Measurements from ENCODE around the gene TSPAN12.

Gene TSPAN12

DNA sequence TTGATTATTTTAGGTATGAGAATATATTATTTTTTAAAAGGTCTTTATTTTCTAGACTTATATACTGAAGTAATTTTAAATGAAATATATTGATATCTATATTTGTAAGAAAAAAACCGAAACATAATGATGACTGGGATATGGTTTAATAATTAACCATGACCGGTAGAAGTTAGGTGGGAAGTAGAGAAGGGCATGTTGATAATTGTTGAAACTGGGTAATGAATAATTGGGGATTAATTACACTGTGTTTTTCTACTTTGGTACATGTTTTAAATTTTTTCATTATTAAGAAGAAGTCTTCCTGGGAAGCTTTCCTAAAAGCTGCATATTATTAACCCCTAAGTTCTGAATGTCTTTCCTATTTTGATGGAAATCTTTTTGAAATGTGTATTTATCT is 16.3 kb downstream of the TSPAN12 start:
- ChIA-PET POLR2A (no interaction called here), CTCF (interaction anchor here (0.7 to 1.5 kb wide), 2 partner anchors 147 to 240 kb away, joined by 3 to 5 read pairs; partner anchors contain the start of gene CPED1)
- TF ChIP-seq ZNF558 (tag by site-specific recombination; IDR thresholded peaks at IDR 0.05), result no peak
- no peak for TF ChIP-seq ZNF510 (tag by site-specific recombination; IDR thresholded peaks at IDR 0.05; ENCODE audit: insufficient replicate concordance)

DNA sequence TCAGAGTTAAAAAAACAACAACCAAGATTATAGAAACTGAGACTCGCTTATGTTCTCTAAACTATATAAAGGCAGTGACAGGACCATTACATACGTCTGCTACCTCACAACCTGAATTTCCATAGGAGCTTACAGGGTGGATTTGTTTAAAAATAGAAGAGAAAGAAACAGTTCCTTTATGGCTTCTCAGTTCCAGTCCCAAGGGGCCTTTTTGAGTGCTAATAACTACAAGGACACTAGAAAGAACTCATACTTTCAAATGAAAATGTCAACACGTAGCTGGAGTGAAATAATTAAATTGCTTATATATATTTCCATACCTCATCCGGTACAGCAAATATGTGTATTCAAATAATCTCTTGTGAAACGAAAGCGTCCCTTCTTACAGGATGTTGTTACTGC is 19.7 kb downstream of the TSPAN12 start:
- H3K9me3 ChIP-seq (ENCODE audit: control insufficient read depth, insufficient read depth, low read depth, low read length), result no peaks in the 10 kb centered on the region
- H3K27ac ChIP-seq (ENCODE audit: extremely low read depth, low read depth, low read length), result no peak overlapping the region
- H3K4me1 ChIP-seq (ENCODE audit: control insufficient read depth, insufficient read depth, low read length), result peaks cover 8% of the 10 kb centered on the region; the same call in 1 of the 2 replicates
- CTCF ChIA-PET, result interaction anchor here (0.6 to 1.0 kb wide), 2 partner anchors 21 to 77 kb away, joined by 3 read pairs; no protein-coding TSS in a partner anchor
- TF ChIP-seq WT1 (tag by site-specific recombination; IDR thresholded peaks at IDR 0.05), result peak; percentile 57
- no peak for TF ChIP-seq ZNF677 (tag by site-specific recombination; IDR thresholded peaks at IDR 0.05)
- TF ChIP-seq OSR2 (tag by site-specific recombination; IDR thresholded peaks at IDR 0.05), result peak; percentile 40; the same call in 1 of the 2 replicates
- TF ChIP-seq, protein P1, sequence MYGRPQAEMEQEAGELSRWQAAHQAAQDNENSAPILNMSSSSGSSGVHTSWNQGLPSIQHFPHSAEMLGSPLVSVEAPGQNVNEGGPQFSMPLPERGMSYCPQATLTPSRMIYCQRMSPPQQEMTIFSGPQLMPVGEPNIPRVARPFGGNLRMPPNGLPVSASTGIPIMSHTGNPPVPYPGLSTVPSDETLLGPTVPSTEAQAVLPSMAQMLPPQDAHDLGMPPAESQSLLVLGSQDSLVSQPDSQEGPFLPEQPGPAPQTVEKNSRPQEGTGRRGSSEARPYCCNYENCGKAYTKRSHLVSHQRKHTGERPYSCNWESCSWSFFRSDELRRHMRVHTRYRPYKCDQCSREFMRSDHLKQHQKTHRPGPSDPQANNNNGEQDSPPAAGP (tag by site-specific recombination; IDR thresholded peaks at IDR 0.05), result no peak
- no peak for TF ChIP-seq ZBTB21 (tag by site-specific recombination; IDR thresholded peaks at IDR 0.05)
- TF ChIP-seq, protein P2, sequence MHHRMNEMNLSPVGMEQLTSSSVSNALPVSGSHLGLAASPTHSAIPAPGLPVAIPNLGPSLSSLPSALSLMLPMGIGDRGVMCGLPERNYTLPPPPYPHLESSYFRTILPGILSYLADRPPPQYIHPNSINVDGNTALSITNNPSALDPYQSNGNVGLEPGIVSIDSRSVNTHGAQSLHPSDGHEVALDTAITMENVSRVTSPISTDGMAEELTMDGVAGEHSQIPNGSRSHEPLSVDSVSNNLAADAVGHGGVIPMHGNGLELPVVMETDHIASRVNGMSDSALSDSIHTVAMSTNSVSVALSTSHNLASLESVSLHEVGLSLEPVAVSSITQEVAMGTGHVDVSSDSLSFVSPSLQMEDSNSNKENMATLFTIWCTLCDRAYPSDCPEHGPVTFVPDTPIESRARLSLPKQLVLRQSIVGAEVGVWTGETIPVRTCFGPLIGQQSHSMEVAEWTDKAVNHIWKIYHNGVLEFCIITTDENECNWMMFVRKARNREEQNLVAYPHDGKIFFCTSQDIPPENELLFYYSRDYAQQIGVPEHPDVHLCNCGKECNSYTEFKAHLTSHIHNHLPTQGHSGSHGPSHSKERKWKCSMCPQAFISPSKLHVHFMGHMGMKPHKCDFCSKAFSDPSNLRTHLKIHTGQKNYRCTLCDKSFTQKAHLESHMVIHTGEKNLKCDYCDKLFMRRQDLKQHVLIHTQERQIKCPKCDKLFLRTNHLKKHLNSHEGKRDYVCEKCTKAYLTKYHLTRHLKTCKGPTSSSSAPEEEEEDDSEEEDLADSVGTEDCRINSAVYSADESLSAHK (tag by site-specific recombination; IDR thresholded peaks at IDR 0.05), result peak; percentile 46; the same call in 1 of the 2 replicates
- TF ChIP-seq, protein P3, sequence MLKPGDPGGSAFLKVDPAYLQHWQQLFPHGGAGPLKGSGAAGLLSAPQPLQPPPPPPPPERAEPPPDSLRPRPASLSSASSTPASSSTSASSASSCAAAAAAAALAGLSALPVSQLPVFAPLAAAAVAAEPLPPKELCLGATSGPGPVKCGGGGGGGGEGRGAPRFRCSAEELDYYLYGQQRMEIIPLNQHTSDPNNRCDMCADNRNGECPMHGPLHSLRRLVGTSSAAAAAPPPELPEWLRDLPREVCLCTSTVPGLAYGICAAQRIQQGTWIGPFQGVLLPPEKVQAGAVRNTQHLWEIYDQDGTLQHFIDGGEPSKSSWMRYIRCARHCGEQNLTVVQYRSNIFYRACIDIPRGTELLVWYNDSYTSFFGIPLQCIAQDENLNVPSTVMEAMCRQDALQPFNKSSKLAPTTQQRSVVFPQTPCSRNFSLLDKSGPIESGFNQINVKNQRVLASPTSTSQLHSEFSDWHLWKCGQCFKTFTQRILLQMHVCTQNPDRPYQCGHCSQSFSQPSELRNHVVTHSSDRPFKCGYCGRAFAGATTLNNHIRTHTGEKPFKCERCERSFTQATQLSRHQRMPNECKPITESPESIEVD (tag by site-specific recombination; IDR thresholded peaks at IDR 0.05), result peak; percentile 79
- TF ChIP-seq ZNF792 (tag by site-specific recombination; IDR thresholded peaks at IDR 0.05), result no peak
- no peak for TF ChIP-seq ZNF202 (tag by site-specific recombination; IDR thresholded peaks at IDR 0.05; ENCODE audit: borderline replicate concordance)
- peaks cover 3 to 13% of the 10 kb centered on the region in 2 experiments; a peak in 2 of 3 replicates for H3K36me3 ChIP-seq (ENCODE audit: control insufficient read depth in 2 of 2, insufficient read depth in 1 of 2, low read length in 2 of 2)
- POLR2A ChIA-PET, result no interaction called here
- H3K4me3 ChIP-seq (ENCODE audit: low read depth, low read length), result no peak overlapping the region

More for the DNA sequence above, 16.3 kb downstream of the TSPAN12 start:
- H3K4me1 ChIP-seq (ENCODE audit: control insufficient read depth, insufficient read depth, low read length), result peaks cover 4% of the 10 kb centered on the region; the same call in 1 of the 2 replicates
- no peak overlapping the region for H3K4me3 ChIP-seq (ENCODE audit: low read depth, low read length)
- no peaks in the 10 kb centered on the region for H3K9me3 ChIP-seq (ENCODE audit: control insufficient read depth, insufficient read depth, low read depth, low read length)
- peaks cover 7 to 11% of the 10 kb centered on the region in 2 experiments for H3K36me3 ChIP-seq (ENCODE audit: control insufficient read depth in 2 of 2, insufficient read depth in 1 of 2, low read length in 2 of 2)
- no peak overlapping the region for H3K27ac ChIP-seq (ENCODE audit: extremely low read depth, low read depth, low read length)

DNA sequence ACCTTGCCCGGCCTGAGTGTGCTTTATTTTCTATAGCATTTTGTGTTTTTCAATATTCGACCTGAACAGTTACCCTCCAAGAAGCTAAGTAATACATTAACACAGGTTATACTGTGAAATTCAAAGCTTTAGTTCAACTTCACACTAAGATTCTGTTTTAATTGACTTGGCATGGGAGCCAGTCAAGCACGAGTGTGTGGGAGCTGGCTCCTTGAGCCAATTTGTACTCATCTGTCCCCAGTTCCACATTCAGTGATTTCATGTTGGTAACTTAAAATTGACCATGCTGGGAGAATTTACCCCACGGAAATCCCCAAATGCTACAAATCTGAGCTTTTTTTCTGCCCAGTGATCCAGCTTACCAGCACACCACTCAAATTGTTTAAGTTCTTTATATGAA is 20.3 kb downstream of the TSPAN12 start:
- Histone ChIP-seq H3K4me3 (ENCODE audit: low read depth, low read length) (no peak overlapping the region), H3K4me1 (ENCODE audit: control insufficient read depth, insufficient read depth, low read length) (peaks cover 7% of the 10 kb centered on the region; the same call in 1 of the 2 replicates), H3K9me3 (ENCODE audit: control insufficient read depth, insufficient read depth, low read depth, low read length) (no peaks in the 10 kb centered on the region), H3K27ac (ENCODE audit: extremely low read depth, low read depth, low read length) (no peak overlapping the region), H3K36me3 (ENCODE audit: control insufficient read depth in 2 of 2, insufficient read depth in 1 of 2, low read length in 2 of 2) (peaks cover 3 to 13% of the 10 kb centered on the region in 2 experiments; a peak in 2 of 3 replicates)
- ChIA-PET POLR2A (no interaction called here), CTCF (interaction anchor here (0.6 kb wide), 1 partner anchor 78 kb away, joined by 3 read pairs; no protein-coding TSS in a partner anchor)
- TF ChIP-seq OSR2 (tag by site-specific recombination; IDR thresholded peaks at IDR 0.05) (no peak), ZNF10 (tag by site-specific recombination; IDR thresholded peaks at IDR 0.05) (no peak), ZNF202 (tag by site-specific recombination; IDR thresholded peaks at IDR 0.05; ENCODE audit: borderline replicate concordance) (no peak), ZNF350 (tag by site-specific recombination; IDR thresholded peaks at IDR 0.05) (no peak), ZNF670 (tag by site-specific recombination; IDR thresholded peaks at IDR 0.05; ENCODE audit: low read depth) (no peak), ZNF529 (tag by site-specific recombination; IDR thresholded peaks at IDR 0.05; ENCODE audit: insufficient replicate concordance) (no peak), ZNF610 (tag by site-specific recombination; IDR thresholded peaks at IDR 0.05; ENCODE audit: borderline replicate concordance) (no peak), ZNF707 (tag by site-specific recombination; IDR thresholded peaks at IDR 0.05) (no peak)
- TF ChIP-seq, protein P3 (tag by site-specific recombination; IDR thresholded peaks at IDR 0.05), result no peak

Measured in HEK293 (cell line).